Uterus (tissue), 4 donors: ENCODE data around the gene TLL1. TPM values are rescaled to one million over a fixed set of nuclear protein-coding genes. Genes with fewer than 3 reads are reported as not detected.

Experiments used
- DNase-seq, 2 donors: peaks; one replicate each; pipeline ENCODE4 v3.0.0-alpha.2; 2019 to 2020
- H3K27ac ChIP-seq, 2 donors: fragments of 200-600 bp; sonication (generic); 1 replicate in 1 of 2; 2 replicates in 1 of 2; pipeline ENCODE4 v1.5.1; 2016 to 2018
- H3K27me3 ChIP-seq, 2 donors: fragments of 200-600 bp; sonication (generic); one replicate each; pipeline ENCODE4 v1.5.1; 2018 to 2019; ENCODE audit warnings: control low read depth in 1 of 2
- H3K36me3 ChIP-seq, 2 donors: fragments of 200-600 bp; sonication (generic); one replicate each; pipeline ENCODE4 v1.5.1; 2019; ENCODE audit warnings: control low read depth in 1 of 2
- H3K4me1 ChIP-seq, 2 donors: fragments of 200-600 bp; sonication (generic); one replicate each; pipeline ENCODE4 v1.5.1; 2018 to 2019; ENCODE audit warnings: control low read depth in 1 of 2
- H3K4me3 ChIP-seq, 2 donors: fragments of 200-600 bp; sonication (generic); 1 replicate in 1 of 2; 2 replicates in 1 of 2; pipeline ENCODE4 v1.5.1; 2018 to 2019; ENCODE audit warnings: mild to moderate bottlenecking in 1 of 2
- H3K9me3 ChIP-seq, 2 donors: fragments of 200-600 bp; sonication (generic); one replicate each; pipeline ENCODE4 v1.5.1; 2019; ENCODE audit warnings: control low read depth in 1 of 2
- POLR2A ChIP-seq, 2 donors: fragments of 450-650 bp; IDR thresholded peaks; one replicate each; pipeline ENCODE4 v1.6.1; 2016; ENCODE audit warnings: antibody characterized with exemption in 2 of 2, mild to moderate bottlenecking in 1 of 2, moderate library complexity in 1 of 2
- intact Hi-C: fragments of 100-400 bp; cut with DNase I; formaldehyde crosslinking; loops from one replicate; pipeline ENCODE4 v1.15.1; 2023; ENCODE audit warnings: low total_unique reads
- total RNA-seq, 4 donors: library from RNA; depleted of rRNA in 3 of 4; stranded (reverse); fragments of >200 nt in 3 of 4; gene quantifications; one replicate each; pipeline versions ENCODE4 v1.1.0 to v1.2.4, GENCODE V29; 2014 to 2023
- TF ChIP-seq, protein P1 (sequence below), 4 experiments: fragments of 200-600 bp in 2 of 4; fragments of 450-650 bp in 2 of 4; sonication (generic) in 2 of 4; IDR thresholded peaks; one replicate each; pipeline ENCODE4 v1.5.1; 2016 to 2019; ENCODE audit warnings: antibody characterized with exemption in 4 of 4, mild to moderate bottlenecking in 2 of 4, moderate library complexity in 1 of 4
- donor health status: DM: yes; HTN: yes; CAD: no.

Gene TLL1
- total RNA-seq, 4 donors from 2014 or later, result 9.7 to 16.6 (median 13.8) TPM

- Histone ChIP-seq H3K4me3 (no peak overlapping the region), H3K9me3 (no peaks in the 10 kb centered on the region), H3K4me1 (no peaks in the 10 kb centered on the region), H3K27ac (no peak overlapping the region), H3K27me3 (no peaks in the 10 kb centered on the region), H3K36me3 (no peaks in the 10 kb centered on the region)
- DNase-seq, result no peak
- intact Hi-C loops, result no loop called here
- TF ChIP-seq POLR2A (IDR thresholded peaks at IDR 0.05), result no peak
- TF ChIP-seq, protein P1, sequence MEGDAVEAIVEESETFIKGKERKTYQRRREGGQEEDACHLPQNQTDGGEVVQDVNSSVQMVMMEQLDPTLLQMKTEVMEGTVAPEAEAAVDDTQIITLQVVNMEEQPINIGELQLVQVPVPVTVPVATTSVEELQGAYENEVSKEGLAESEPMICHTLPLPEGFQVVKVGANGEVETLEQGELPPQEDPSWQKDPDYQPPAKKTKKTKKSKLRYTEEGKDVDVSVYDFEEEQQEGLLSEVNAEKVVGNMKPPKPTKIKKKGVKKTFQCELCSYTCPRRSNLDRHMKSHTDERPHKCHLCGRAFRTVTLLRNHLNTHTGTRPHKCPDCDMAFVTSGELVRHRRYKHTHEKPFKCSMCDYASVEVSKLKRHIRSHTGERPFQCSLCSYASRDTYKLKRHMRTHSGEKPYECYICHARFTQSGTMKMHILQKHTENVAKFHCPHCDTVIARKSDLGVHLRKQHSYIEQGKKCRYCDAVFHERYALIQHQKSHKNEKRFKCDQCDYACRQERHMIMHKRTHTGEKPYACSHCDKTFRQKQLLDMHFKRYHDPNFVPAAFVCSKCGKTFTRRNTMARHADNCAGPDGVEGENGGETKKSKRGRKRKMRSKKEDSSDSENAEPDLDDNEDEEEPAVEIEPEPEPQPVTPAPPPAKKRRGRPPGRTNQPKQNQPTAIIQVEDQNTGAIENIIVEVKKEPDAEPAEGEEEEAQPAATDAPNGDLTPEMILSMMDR (IDR thresholded peaks at IDR 0.05), result no peak
Measured at GRCh38 chr4:165965503-165965902, 92.5 kb downstream of the TLL1 start.

- Histone ChIP-seq H3K4me3 (no peak overlapping the region), H3K9me3 (no peaks in the 10 kb centered on the region), H3K27ac (no peak overlapping the region), H3K4me1 (no peaks in the 10 kb centered on the region), H3K27me3 (no peaks in the 10 kb centered on the region), H3K36me3 (no peaks in the 10 kb centered on the region)
- intact Hi-C loops, result no loop called here
- no peak for DNase-seq
- TF ChIP-seq, protein P1 (IDR thresholded peaks at IDR 0.05), result no peak
- no peak for TF ChIP-seq POLR2A (IDR thresholded peaks at IDR 0.05)
Measured at GRCh38 chr4:165966833-165967232, 93.8 kb downstream of the TLL1 start.

DNA sequence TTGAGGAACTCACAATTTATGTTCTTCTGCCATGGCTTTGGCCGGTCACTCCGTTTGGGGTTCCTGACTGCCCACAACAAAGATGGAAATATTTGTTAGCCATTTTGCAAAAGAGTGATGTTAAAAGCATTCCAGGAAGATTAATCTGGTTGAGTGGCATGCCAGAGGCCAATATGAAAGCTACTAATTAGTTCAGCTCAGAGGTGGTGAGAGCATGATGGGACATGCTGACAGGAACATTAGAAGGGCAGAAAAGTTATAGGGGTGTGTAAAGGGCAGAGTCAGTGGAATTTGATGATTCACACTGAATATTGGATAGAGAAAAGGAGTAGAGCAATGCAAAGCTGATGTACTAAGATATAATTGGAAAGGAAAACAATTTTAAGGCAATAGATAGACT, 94.4 kb downstream of the TLL1 start:
- intact Hi-C loops, result no loop called here
- no peak for DNase-seq

DNA sequence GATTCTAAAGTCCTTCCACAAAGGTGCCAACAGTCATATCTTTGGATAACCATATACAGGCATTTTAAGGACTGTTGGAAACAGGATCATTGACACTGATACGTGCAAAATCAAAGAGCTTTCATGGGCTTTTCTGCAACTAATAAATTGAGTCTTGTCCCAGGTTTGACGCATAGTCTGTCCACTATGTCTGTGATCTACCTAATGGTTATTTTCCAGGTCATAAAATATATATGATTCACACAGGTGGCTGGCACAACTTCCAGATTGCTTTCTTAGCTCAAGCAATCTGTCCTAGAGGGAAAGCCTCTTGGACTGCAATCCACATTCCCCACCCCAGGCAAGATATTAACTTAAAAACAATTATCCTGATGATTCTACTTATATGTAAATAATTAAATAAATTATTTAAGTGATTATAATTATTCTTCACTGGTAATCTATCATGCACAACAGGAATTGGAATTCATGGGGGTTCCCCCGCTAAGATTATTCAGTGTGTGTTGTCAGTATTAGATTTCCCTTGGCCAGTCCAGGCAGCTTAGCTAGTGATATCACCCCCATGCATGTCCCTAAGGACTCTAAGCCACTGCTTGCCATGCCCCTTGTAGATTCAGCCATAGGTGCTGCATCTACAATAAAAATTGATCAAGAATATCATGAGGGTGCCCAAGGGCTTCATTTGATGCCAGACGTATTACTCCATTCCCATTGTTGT, 97.8 kb downstream of the TLL1 start:
- H3K27me3 ChIP-seq, result no peaks in the 10 kb centered on the region
- H3K4me1 ChIP-seq, result no peaks in the 10 kb centered on the region
- no peak for DNase-seq
- H3K9me3 ChIP-seq, result no peaks in the 10 kb centered on the region
- intact Hi-C loops, result no loop called here
- no peak overlapping the region for H3K4me3 ChIP-seq
- H3K27ac ChIP-seq, result no peak overlapping the region
- H3K36me3 ChIP-seq, result no peaks in the 10 kb centered on the region
- TF ChIP-seq POLR2A (IDR thresholded peaks at IDR 0.05), result no peak
- TF ChIP-seq, protein P1 (IDR thresholded peaks at IDR 0.05), result no peak

More for the DNA sequence above, 94.4 kb downstream of the TLL1 start:
- TF ChIP-seq, protein P1 (IDR thresholded peaks at IDR 0.05), result no peak
- TF ChIP-seq POLR2A (IDR thresholded peaks at IDR 0.05), result no peak
- Histone ChIP-seq H3K27ac (no peak overlapping the region), H3K27me3 (no peaks in the 10 kb centered on the region), H3K36me3 (no peaks in the 10 kb centered on the region), H3K9me3 (no peaks in the 10 kb centered on the region), H3K4me1 (no peaks in the 10 kb centered on the region), H3K4me3 (no peak overlapping the region)

DNA sequence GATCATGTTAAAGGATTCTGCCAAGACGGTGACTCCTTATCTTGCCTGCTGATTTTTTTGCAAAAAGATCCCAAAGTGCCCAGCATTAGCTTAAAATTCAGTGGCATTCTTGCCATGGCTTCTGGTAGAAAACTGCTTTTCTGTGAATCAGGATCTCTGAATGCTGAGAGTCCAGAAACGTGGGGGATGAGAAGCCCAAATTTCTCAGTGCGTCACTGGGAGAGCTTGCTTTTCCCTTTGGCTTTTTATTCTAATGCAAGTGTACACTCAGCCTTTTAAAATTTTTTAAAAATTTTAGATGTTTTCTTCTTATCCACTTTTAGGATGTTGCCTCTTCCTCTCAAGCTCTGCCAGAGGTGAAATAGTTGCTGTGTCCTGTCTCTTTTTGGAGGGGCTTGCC, 98.4 kb downstream of the TLL1 start:
- DNase-seq, result no peak
- Histone ChIP-seq H3K9me3 (no peaks in the 10 kb centered on the region), H3K27ac (no peak overlapping the region), H3K4me3 (no peak overlapping the region), H3K4me1 (no peaks in the 10 kb centered on the region), H3K36me3 (no peaks in the 10 kb centered on the region), H3K27me3 (no peaks in the 10 kb centered on the region)
- intact Hi-C loops, result no loop called here
- TF ChIP-seq, protein P1 (IDR thresholded peaks at IDR 0.05), result no peak
- no peak for TF ChIP-seq POLR2A (IDR thresholded peaks at IDR 0.05)
